GM21381 (cell line): ENCODE measurements around the gene CORO1C.
"Not testable (repeated sequence)": the region's sequence is repeated elsewhere in the genome, so short reads cannot be mapped to it uniquely, and the experiment has no call there.

Source experiments
- ATAC-seq: cut with Tn5 transposase; IDR thresholded peaks from one replicate; pipeline ENCODE4 v1.9.1; 2021; ENCODE audit warnings: mild to moderate bottlenecking, moderate library complexity; ENCODE audit not compliant: unreplicated experiment

CORO1C gene

GRCh38 chr12:108638141-108638827, 93.0 kb downstream of the CORO1C start:
- ATAC-seq, result no peak

GRCh38 chr12:108637222-108637971, 93.9 kb downstream of the CORO1C start:
- ATAC-seq, result no peak

GRCh38 chr12:108635997-108636808, 95.1 kb downstream of the CORO1C start:
- peak; percentile 0 for ATAC-seq

GRCh38 chr12:108635201-108635996, 95.9 kb downstream of the CORO1C start:
- ATAC-seq, result peak; percentile 44

- no peak for ATAC-seq
These were observed 97.0 kb downstream of the CORO1C start for GRCh38 chr12:108634341-108634751.

- ATAC-seq, result peak; percentile 50
These were observed 97.6 kb downstream of the CORO1C start, which contains the start of gene SELPLG for GRCh38 chr12:108633534-108634248. Gene SELPLG, minus strand, starts transcription at chr12:108633894. Its CDS starts 9,587 bp downstream, at chr12:108624307.

GRCh38 chr12:108633081-108633533, 98.2 kb downstream of the CORO1C start:
- no peak for ATAC-seq

GRCh38 chr12:108631261-108631660, 100.1 kb downstream of the CORO1C start:
- ATAC-seq, result not testable (repeated sequence)

GRCh38 chr12:108630481-108631207, 100.7 kb downstream of the CORO1C start:
- no peak for ATAC-seq

GRCh38 chr12:108629824-108630476, 101.4 kb downstream of the CORO1C start:
- ATAC-seq, result no peak

GRCh38 chr12:108629151-108629550, 102.2 kb downstream of the CORO1C start:
- ATAC-seq, result no peak

GRCh38 chr12:108627134-108627920, 104.0 kb downstream of the CORO1C start:
- ATAC-seq, result no peak

GRCh38 chr12:108625228-108625627, 106.1 kb downstream of the CORO1C start:
- no peak for ATAC-seq

- ATAC-seq, result no peak
These were observed 107.7 kb downstream of the CORO1C start for GRCh38 chr12:108623577-108623976.

- no peak for ATAC-seq
These were observed 108.3 kb downstream of the CORO1C start for GRCh38 chr12:108622921-108623514.

- no peak for ATAC-seq
These were observed 108.9 kb downstream of the CORO1C start for GRCh38 chr12:108622421-108622820.

GRCh38 chr12:108621161-108621560, 110.2 kb downstream of the CORO1C start:
- no peak for ATAC-seq
